Erythroblast (primary cell): ENCODE data around the gene KRTAP10-8.
"Not testable (repeated sequence)": the region's sequence is repeated elsewhere in the genome, so short reads cannot be mapped to it uniquely, and the experiment has no call there.

Experiments
- DNase-seq, 2 experiments: peaks; one replicate each; lab custom pipeline; 2025; lab: John Stamatoyannopoulos, UW
- GATA1 ChIP-seq: IDR thresholded peaks from 2 replicates; pipeline ENCODE4 v1.6.1; 2011; ENCODE audit warnings: low read depth, mild to moderate bottlenecking, control low read depth, low read length, moderate library complexity
- POLR2A ChIP-seq: IDR thresholded peaks from 2 replicates; pipeline ENCODE4 v1.6.1; 2011; ENCODE audit warnings: mild to moderate bottlenecking, low read length

KRTAP10-8 gene

DNA sequence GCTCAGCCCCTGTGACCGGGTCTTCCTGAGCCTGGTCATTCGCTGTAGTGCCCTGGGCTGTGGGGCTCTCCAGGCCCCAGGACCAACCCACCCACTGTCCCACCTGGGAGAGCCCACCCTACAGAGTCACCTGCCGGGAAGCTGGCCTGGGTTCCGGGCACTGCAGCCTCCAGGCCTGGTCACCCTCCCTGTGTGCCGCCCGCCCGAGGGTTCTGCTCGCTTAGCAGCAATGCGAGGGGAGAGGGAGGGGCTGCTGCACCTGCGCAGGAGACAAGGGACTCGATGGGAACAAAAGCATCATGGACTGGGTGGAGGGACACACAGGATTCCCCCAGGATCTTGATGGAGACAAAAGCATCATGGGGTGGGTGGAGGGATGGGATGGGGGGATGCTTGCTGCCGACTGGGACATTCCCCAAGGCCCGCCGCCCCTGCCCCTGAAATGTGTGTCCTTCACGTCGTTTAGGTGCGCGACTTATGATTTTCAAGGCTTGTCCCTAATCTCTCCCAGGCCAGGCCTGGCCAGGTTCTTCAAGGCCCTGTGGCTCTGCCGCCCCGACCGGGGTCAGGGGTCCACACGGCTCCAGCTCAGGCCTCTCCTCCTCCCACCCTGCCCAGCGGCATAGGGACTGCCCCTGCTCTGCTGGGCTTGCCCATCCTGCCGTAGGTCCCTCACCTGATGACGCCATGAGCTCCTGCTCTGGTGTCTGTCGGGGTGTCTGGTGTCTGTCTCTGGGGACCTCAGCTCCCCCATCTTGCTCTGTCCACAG lies 1.7 kb downstream of the KRTAP10-8 start:
- TF ChIP-seq GATA1 (no peak), POLR2A (no peak)
- no peak for DNase-seq

- TF ChIP-seq GATA1: no peak
- TF ChIP-seq POLR2A: no peak
- no peak for DNase-seq
Measured at GRCh38 chr21:44614161-44614631, 2.3 kb downstream of the KRTAP10-8 start.

DNA sequence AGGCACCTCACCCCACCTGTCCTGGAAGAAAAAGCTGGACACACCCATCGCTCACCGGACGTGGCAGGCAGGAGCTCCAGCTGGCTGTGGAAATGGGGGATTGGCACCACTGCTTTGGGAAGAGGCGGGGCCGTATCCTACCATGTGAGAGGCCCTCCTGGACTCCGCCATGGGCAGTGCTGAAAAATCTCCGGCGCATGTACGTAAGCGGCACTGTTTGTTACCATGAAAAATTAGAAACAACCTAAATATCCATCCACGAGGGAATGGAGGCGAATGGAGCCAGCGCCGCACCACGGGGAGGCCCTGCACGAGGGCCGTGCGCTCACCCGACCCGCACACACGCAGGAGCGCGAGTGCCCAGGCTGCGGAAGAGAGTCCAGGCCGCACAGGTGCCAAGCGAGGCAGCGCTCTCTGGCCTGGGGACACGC lies 3.1 kb downstream of the KRTAP10-8 start:
- no peak for DNase-seq
- TF ChIP-seq GATA1 (no peak), POLR2A (no peak)

- no peak for TF ChIP-seq GATA1
- TF ChIP-seq POLR2A: no peak
- no peak for DNase-seq
Measured at GRCh38 chr21:44615466-44615865, 3.6 kb downstream of the KRTAP10-8 start.

DNA sequence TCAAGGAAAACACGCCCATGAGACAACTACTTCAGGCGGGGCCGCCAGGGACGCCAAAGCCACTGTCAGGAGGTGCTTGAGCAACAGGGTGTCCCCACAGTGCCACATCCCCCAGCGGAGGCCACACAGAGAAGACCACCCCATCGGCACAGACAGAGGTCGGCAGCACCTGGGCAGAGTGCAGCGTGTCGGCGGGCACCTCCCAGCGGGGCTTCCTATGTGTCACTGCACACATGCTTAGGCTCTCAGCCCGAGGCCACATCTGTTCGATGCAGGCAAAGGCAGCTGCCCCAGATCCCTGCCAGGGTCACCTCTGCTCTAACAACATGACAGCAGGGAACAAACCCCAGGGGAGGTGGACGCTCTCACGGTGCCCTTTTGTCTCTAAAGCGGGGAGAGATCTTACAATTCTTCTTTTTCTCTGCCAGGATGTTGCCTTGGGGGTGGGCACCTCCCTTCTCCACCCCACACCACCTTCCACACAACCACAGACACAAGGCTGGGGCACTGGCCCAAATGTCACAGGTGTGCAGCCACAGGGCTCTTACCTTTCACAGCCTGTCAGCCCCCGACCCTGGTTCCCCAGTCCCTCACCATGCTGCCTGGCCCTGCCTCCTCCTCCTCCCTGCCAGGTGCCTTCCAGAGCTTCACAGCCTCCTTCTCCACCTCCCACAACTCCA lies 4.2 kb downstream of the KRTAP10-8 start:
- TF ChIP-seq GATA1 (no peak), POLR2A (no peak)
- no peak for DNase-seq

GRCh38 chr21:44616591-44616926 lies 4.7 kb downstream of the KRTAP10-8 start:
- no peak for DNase-seq
- TF ChIP-seq POLR2A (no peak), GATA1 (no peak)

- no peak for TF ChIP-seq GATA1
- TF ChIP-seq POLR2A: no peak
- no peak for DNase-seq
Measured at GRCh38 chr21:44617071-44617501, 5.2 kb downstream of the KRTAP10-8 start.

GRCh38 chr21:44618504-44618903 lies 6.6 kb downstream of the KRTAP10-8 start:
- TF ChIP-seq POLR2A (no peak), GATA1 (no peak)
- DNase-seq: peak in 1 of 2 experiments; percentile 2

GRCh38 chr21:44618909-44619308 lies 7.0 kb downstream of the KRTAP10-8 start:
- no peak for TF ChIP-seq POLR2A
- no peak for TF ChIP-seq GATA1
- DNase-seq: no peak

DNA sequence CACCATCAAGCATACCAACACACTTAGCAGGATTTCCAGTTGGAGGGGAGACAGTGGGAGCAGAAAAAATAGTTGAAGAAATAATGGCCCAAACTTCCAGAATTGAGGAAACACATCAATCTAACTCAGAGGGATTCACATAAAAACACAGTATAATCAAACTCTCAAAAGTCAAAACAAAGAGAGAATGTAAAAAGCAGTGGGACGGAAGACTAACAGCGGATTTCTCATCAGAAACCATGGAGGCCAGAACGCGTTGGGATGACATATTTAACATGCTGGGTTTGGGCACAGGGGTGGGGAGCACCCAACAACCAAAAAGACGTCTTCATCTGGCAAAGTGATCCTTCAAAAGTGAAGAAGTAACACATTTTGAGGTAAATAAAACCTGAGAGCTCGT lies 8.0 kb downstream of the KRTAP10-8 start:
- TF ChIP-seq POLR2A: no peak
- TF ChIP-seq GATA1: no peak
- no peak for DNase-seq

DNA sequence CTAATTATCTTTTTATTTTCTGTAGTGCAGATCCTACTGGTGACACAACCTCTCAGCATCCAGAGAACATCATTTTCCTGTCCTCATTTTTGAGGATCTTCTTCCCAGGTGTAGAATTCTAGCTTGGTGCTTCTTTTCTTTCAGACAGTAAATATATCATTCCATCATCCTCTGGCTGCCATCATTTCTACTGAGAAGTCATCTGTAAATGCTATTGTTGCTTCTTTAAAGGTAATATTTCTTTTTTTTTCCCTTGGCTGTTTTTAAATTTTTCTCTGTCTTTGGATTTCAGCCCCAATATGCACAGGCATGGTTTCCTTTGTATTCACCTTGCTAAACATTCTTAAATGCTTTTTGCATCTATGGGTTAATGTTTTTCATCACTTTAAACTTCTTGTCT lies 11.7 kb downstream of the KRTAP10-8 start:
- TF ChIP-seq POLR2A (no peak), GATA1 (no peak)
- DNase-seq: no peak

DNA sequence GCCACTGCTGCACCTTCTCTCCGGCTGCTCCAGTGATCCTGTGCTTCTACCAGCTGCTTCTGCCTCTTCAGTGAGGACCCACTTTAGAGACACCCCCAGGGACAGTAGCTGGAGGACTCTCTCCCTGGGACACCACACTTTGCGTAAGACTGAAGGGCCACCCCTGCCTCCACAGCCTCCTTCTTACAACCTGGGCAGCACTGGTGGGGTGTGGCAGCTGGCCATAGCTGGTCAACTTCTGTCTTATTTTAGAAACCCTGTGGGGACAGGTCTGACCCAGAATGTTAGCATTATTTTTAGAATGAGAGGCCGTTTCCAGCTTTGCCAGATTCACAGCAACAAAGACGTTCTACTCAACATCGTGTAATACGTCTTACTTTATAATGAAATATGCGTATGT lies 13.9 kb downstream of the KRTAP10-8 start:
- no peak for DNase-seq
- TF ChIP-seq GATA1 (no peak), POLR2A (no peak)

DNA sequence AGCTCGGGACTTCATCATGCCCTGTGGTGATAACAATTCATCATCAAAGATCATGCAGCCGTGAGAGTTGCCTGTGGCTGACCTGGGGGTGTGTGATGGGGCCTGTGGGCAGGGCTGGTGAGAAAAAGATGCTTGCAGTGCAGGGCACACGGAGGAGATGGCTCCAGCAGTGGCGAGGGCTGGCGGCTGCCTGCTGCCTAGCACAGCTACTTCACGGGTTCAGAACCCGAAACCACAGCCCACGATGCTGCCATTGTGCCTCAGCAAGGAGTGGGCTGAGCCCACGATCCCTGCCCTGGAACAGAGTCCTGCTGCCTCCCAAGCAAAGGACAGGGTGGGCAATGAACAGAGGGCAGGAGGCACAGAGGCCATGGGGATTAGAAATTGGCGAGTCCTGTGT lies 14.4 kb downstream of the KRTAP10-8 start:
- DNase-seq: no peak

DNA sequence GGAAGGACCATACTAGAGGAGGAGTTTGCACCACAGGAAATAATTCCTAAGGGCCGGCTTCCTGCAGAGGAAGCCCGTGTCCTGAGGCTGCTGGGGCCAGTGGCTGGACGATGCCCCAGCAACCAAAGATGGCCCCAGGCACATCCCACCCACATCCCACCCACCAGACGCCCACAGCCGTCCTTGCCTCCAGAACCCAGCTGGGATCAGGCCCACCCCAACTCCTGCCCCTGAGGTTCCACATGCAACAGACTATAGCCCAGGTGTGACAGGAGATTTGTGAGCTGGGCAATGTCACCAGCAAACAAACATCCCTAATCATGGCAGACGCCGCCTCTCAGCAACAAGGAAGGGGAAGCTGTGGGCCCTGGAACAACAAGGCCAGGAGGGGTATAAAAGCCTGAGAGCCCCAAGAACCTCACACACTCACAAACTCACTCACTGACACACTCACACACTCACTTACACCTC lies 14.8 kb downstream of the KRTAP10-8 start, which contains the start of gene KRTAP10-9:
KRTAP10-9 (plus strand) TSS at position 421 of the 471 bp plus-strand sequence. CDS start 79 bp downstream, outside the sequence.
- no peak for TF ChIP-seq GATA1
- TF ChIP-seq POLR2A: no peak
- DNase-seq: no peak

More for the DNA sequence above, 14.4 kb downstream of the KRTAP10-8 start:
- no peak for TF ChIP-seq POLR2A
- TF ChIP-seq GATA1: no peak

DNA sequence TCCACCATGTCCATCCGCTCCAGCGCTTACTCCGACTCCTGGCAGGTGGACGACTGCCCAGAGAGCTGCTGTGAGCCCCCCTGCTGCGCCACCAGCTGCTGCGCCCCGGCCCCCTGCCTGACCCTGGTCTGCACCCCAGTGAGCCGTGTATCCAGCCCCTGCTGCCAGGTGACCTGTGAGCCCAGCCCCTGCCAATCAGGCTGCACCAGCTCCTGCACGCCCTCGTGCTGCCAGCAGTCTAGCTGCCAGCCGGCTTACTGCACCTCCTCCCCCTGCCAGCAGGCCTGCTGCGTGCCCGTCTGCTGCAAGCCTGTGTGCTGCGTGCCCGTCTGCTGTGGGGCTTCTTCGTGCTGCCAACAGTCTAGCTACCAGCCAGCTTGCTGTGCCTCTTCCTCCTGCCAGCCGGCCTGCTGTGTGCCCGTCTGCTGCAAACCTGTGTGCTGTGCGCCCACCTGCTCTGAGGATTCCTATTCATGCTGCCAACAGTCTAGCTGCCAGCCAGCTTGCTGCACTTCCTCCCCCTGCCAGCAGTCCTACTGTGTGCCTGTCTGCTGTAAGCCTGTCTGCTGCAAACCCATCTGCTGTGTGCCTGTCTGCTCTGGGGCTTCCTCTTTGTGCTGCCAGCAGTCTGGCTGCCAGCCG lies 15.4 kb downstream of the KRTAP10-8 start:
- DNase-seq: not testable (repeated sequence)

- not testable (repeated sequence) for DNase-seq
Measured at GRCh38 chr21:44627831-44628233, 16.0 kb downstream of the KRTAP10-8 start.
